Colon (tissue), 2 donors: ENCODE measurements around the gene STRIT1.
"Not testable (repeated sequence)": the region's sequence is repeated elsewhere in the genome, so short reads cannot be mapped to it uniquely, and the experiment has no call there.

Source experiments
- FAIRE-seq: peaks from 2 replicates; lab custom pipeline; 2012; peaks lifted over from hg19 to GRCh38; lab: Jason Lieb, UNC
- donor health status: control.
- donor health status: control.

STRIT1 gene

GRCh38 chr3:155270485-155271342, 22.8 kb downstream of the STRIT1 start:
- no peak for FAIRE-seq

- FAIRE-seq: no peak
Observed at GRCh38 chr3:155270063-155270462, 23.4 kb downstream of the STRIT1 start.

- FAIRE-seq: not testable (repeated sequence)
Observed at GRCh38 chr3:155262855-155263254, 30.6 kb downstream of the STRIT1 start.

GRCh38 chr3:155262295-155262694, 31.2 kb downstream of the STRIT1 start:
- no peak for FAIRE-seq

- no peak for FAIRE-seq
Observed at GRCh38 chr3:155254445-155254844, 39.0 kb downstream of the STRIT1 start.

- no peak for FAIRE-seq
Observed at GRCh38 chr3:155252535-155252934, 40.9 kb downstream of the STRIT1 start.

- no peak for FAIRE-seq
Observed at GRCh38 chr3:155252021-155252420, 41.5 kb downstream of the STRIT1 start.

- FAIRE-seq: no peak
Observed at GRCh38 chr3:155248531-155249187, 44.8 kb downstream of the STRIT1 start.

GRCh38 chr3:155244699-155245098, 48.8 kb downstream of the STRIT1 start:
- no peak for FAIRE-seq

- FAIRE-seq: no peak
Observed at GRCh38 chr3:155244216-155244615, 49.3 kb downstream of the STRIT1 start.

- no peak for FAIRE-seq
Observed at GRCh38 chr3:155243512-155243921, 50.0 kb downstream of the STRIT1 start.

GRCh38 chr3:155242342-155242741, 51.1 kb downstream of the STRIT1 start:
- no peak for FAIRE-seq

- no peak for FAIRE-seq
Observed at GRCh38 chr3:155241579-155241978, 51.9 kb downstream of the STRIT1 start.
